ENCODE results near the gene TMUB1.

DNA sequence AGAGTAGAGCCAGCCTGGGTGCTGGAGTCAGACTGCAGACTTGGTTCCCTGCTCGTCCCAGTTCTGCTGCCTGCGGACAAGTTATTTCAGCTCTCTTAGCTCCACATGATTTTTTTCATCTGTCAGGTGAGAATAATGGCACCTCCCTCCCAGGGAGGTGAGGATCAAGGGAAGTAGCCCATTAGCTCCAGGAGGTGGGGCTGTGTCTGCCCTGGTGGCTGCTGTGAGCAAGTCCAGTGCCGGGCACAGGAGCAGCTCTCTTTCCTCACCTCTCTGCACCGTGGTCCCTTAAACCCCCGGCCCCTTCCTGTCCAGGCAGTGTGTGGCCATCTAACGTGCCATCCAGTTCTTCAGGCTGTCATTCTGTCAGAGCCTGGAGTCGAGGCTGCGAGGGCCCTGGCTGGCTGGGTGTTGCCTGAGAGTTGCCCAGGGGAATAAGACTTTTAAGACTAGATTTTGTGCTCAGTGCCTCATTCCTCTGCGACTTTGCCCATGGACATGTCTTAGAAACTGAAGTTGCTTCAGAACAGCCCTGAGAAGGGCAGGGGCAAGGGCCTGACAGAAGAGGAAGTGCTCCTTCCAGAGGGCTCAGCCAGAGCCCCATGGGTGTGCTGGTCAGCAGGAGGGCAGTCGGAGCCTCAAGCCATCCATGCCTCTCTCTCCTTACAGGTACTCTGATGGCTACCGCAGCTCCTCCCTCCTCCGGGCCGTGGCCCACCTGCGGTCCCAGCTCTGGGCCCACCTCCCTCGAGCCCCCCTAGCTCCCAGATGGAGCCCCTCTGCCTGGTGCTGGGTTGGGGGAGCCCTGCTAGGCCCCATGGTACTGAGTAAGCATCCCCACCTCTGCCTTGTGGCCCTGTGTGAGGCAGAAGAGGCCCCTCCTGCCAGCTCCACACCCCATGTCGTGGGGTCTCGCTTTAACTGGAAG lies 50.1 kb downstream of the TMUB1 start:
- TF ChIP-seq, protein P1, sequence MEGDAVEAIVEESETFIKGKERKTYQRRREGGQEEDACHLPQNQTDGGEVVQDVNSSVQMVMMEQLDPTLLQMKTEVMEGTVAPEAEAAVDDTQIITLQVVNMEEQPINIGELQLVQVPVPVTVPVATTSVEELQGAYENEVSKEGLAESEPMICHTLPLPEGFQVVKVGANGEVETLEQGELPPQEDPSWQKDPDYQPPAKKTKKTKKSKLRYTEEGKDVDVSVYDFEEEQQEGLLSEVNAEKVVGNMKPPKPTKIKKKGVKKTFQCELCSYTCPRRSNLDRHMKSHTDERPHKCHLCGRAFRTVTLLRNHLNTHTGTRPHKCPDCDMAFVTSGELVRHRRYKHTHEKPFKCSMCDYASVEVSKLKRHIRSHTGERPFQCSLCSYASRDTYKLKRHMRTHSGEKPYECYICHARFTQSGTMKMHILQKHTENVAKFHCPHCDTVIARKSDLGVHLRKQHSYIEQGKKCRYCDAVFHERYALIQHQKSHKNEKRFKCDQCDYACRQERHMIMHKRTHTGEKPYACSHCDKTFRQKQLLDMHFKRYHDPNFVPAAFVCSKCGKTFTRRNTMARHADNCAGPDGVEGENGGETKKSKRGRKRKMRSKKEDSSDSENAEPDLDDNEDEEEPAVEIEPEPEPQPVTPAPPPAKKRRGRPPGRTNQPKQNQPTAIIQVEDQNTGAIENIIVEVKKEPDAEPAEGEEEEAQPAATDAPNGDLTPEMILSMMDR (IDR thresholded peaks at IDR 0.05), result no peak
- TF ChIP-seq POLR2A (IDR thresholded peaks at IDR 0.05), result no peak
